GM12864 (cell line): ENCODE measurements around the gene CCDC6.
A peak's percentile ranks its signal among the peaks of the same experiment; 100 is the strongest.

ENCODE experiments used
- DNase-seq: peaks from one replicate; pipeline ENCODE4 v3.0.0-alpha.2; 2011; ENCODE audit warnings: low read depth
- H3K4me3 ChIP-seq: 2 replicates; pipeline ENCODE4 v1.5.1; 2011; ENCODE audit warnings: mild to moderate bottlenecking, low read depth, low read length, control low read depth
- TF ChIP-seq, protein P1 (sequence below): IDR thresholded peaks from 2 replicates; pipeline ENCODE4 v1.5.1; 2011; ENCODE audit warnings: low read depth, mild to moderate bottlenecking, moderate library complexity, low read length, control low read depth, inconsistent platforms; ENCODE audit errors: missing control alignments

CCDC6 gene

DNA sequence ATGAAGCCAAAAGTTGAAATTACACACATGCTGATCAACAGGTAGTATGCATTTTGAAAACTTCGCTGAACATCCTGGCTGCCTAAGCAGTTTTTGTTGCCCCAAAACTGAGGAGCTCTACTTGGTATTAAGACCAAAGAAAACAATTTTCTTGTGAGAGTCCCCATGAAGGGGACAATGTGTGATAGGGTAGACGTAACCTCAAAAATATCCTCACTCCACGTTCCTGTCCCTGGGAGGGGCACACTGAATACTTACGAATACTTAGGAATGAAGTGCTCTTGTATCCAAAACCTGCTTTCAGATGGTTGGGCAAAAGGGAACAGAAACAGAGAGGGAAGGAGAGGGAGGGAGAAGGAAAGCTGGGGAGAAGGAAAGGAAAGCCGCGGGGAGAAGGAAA lies 24.7 kb downstream of the CCDC6 start:
- no peak overlapping the region for H3K4me3 ChIP-seq
- TF ChIP-seq, protein P1, sequence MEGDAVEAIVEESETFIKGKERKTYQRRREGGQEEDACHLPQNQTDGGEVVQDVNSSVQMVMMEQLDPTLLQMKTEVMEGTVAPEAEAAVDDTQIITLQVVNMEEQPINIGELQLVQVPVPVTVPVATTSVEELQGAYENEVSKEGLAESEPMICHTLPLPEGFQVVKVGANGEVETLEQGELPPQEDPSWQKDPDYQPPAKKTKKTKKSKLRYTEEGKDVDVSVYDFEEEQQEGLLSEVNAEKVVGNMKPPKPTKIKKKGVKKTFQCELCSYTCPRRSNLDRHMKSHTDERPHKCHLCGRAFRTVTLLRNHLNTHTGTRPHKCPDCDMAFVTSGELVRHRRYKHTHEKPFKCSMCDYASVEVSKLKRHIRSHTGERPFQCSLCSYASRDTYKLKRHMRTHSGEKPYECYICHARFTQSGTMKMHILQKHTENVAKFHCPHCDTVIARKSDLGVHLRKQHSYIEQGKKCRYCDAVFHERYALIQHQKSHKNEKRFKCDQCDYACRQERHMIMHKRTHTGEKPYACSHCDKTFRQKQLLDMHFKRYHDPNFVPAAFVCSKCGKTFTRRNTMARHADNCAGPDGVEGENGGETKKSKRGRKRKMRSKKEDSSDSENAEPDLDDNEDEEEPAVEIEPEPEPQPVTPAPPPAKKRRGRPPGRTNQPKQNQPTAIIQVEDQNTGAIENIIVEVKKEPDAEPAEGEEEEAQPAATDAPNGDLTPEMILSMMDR: no peak
- DNase-seq: no peak

DNA sequence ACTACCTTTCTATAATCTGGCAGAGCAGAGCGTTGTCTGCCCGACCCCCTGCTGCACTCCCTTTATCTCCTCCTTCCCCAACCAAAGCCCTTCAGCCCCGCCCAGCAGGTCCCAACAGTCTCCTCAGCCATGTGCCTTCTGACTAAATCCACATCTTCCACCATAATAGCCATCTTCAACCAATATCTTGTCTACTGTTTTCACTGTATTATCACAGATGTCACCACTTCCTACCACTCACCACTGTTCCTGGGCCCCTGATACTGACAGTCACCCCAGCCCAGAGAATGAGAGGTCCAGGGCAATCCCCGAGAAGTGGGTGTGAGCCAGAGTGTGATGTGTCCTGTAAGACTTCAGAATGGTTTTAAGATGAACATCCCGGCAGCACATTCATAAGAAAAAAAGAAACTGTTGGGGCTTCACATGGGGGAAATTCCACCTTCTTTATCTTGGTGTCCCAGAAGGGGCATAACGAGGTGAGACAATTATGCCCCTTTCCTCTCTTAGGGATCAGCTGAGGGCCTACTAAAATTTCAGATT lies 25.3 kb downstream of the CCDC6 start:
- peak; percentile 75 for DNase-seq
- TF ChIP-seq, protein P1: no peak
- no peak overlapping the region; the same call in 1 of the 2 replicates for H3K4me3 ChIP-seq

DNA sequence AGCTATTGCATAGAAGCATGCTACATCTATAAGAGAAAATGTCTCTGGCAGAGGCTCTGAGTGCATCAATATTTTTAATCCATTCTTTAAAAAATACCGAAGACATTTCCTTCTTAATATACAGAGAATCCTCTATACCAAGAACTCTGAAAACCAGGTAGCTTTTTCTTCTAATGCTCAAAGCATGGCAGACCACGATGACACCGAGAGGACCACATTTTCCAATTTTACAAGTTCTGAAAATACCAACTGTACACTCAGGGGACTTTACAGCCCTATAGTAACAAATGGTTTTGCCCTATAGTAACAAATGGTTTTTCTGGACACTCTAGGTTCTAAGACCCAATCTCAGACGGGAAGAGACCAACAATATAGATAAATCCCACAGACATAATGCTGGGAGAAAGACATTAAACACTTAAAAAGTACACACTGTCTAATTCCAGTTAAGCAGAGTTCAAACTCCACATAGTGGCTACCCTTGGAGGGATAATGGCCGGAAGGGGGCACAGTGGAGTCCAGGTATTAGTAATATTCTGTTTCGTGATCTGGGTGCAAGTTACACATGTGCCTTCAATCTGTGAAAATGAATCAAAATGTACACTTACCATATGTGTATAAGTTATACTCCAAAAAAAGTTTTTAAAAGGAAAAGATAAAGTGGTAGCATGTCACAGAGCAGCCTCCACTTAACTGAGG lies 26.2 kb downstream of the CCDC6 start:
- TF ChIP-seq, protein P1: peak; percentile 49
- no peak for DNase-seq
- H3K4me3 ChIP-seq: peak overlapping the region; percentile 12; the same call in 1 of the 2 replicates

DNA sequence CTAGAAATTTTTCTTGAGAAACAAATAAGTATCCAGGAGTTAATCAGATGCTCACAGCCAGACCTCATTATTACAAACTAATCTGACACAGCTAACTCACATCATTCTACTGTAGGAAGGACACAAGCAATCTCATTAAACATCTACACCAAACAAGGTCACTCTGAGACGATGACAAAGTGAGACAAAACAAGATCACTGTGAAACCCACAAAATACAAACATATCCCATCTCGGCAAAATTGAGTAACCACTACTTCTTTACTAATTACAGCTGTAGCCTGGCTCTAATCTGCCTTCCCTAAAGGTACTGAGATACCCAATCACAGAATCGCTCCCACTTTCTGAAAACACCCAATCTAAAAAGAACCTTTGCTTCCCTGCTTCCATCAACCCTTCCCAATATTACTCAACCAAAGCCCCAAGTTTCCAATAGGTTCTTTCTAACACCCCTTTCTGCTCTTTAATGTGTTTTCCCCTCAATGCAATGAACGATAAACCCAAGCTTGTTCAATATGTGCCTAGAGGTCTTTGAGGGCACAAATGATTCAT lies 26.9 kb downstream of the CCDC6 start:
- no peak overlapping the region; the same call in 1 of the 2 replicates for H3K4me3 ChIP-seq
- no peak for DNase-seq

GRCh38 chr10:59878915-59879314 lies 27.4 kb downstream of the CCDC6 start:
- no peak for DNase-seq
- H3K4me3 ChIP-seq: no peak overlapping the region
- TF ChIP-seq, protein P1: no peak

More for the DNA sequence above, 26.9 kb downstream of the CCDC6 start:
- TF ChIP-seq, protein P1: no peak

DNA sequence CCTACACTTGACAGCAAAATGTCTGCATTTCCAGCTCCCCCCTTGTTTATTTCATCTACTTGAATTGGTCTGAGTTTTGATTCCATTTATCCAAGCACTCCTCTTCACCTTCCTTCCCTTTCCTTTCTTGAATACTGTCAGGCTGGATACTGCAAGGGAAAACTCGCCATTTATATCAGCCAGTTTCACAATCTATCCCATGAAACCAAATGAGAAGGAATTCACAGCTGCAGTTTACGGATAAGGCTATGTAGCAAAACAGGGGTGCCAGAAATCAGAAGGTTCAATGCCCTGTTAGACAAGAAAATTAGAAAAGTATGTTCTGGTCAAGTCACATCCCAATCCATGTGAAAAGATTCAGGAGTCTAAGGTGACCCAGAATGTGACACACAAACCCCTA lies 28.1 kb downstream of the CCDC6 start:
- no peak overlapping the region for H3K4me3 ChIP-seq
- no peak for DNase-seq
- TF ChIP-seq, protein P1: no peak
